NAMALWA (cell line): ENCODE results near the gene TDRD12.
"Not testable (repeated sequence)": the region's sequence is repeated elsewhere in the genome, so short reads cannot be mapped to it uniquely, and the experiment has no call there.

Experiments used
- DNase-seq: peaks from one replicate; pipeline ENCODE4 v3.0.0-alpha.2; 2015; ENCODE audit warnings: low spot score

The TDRD12 gene

DNA sequence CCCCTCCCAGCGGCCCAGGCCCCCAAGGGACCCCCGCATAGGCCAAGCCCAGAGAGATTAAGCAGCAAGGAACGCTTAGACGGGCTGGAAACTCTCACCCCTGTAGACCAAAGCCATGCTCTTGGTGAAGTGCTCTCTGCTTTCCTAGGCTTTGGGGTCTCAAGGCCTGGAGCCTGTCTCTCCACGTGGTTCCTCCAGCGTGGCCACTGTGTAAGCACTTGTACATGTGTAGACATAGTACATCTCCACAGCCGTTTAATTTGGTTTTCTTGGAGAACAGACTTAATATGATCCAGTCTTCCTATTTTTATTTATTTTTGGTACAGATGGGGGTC is 26.9 kb upstream of the TDRD12 start:
- DNase-seq, result no peak

DNA sequence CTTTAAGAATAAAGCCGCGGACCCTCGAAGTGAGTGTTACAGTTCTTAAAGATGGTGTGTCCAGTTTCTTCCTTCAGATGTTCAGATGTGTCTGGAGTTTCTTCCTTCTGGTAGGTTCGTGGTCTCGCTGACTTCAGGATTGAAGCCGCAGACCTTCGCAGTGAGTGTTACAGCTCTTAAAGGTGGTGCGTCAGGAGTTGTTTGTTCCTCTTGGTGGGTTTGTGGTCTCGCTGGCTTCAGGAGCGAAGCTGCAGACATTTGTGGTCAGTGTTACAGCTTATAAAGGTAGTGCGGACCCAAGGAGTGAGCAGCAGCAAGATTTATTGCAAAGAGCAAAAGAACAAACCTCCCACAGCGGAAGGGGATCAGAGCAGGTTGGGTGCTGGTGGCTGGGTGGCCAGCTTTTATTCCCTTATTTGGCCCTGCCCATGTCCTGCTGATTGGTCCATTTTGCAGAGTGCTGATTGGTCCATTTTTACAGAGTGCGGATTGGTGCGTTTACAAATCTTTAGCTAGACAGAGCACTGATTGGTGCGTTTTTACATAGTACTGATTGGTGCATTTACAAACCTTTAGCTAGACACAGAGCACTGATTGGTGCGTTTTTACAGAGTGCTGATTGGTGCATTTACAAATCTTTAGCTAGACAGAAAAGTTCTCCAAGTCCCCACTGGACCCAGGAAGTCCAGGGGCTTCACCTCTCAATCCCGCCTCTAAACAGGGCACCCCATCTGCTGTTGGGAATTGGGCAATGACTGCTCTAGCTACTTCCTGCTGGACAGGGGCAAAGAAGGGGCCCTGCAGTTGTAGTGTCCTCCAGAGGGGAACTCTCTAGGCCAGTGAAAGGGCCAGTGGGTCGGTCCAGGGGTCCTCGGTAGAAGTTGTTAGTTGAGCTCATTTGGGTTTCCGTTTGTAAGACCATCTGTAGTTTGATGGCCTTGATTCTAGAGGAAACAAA is 26.1 kb upstream of the TDRD12 start:
- DNase-seq, result peak; percentile 41

DNA sequence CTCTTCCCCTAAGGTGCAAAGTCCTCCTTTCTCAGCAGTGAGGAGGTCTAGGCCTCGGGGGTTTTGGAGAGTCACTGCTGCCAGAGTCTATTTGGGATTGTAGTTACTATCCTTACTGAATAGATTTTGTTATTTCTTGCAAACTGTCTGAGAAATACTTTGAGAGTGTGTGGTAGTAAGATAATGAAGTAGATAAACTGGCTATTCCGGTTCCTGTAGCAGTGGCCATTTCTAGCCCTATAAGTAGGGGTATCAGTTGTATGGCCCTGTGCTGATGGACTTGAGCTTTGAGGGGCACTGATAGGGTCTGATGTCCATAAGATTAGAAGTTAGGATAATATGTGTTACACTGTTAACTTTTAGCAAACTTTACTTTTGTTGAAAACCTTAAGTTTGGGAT is 25.3 kb upstream of the TDRD12 start:
- not testable (repeated sequence) for DNase-seq

DNA sequence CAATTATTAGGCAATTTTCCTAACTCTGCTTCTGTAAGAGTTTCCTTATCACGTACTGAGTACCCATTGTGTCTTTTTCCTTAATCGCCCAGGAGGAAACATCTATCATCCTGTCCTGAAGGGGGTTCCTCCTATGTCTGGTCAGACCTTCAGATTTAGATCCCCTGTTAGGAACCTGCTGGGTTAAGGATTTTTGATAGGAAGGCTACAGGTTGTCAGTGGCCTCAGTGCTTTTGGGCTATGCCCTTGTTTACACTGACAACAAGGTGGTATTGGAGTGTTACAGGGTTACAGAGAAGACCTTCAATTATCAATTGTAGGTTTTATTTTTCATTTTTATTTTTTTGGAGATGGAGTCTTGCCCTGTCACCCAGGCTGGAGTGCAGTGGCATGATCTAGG is 24.7 kb upstream of the TDRD12 start:
- not testable (repeated sequence) for DNase-seq

DNA sequence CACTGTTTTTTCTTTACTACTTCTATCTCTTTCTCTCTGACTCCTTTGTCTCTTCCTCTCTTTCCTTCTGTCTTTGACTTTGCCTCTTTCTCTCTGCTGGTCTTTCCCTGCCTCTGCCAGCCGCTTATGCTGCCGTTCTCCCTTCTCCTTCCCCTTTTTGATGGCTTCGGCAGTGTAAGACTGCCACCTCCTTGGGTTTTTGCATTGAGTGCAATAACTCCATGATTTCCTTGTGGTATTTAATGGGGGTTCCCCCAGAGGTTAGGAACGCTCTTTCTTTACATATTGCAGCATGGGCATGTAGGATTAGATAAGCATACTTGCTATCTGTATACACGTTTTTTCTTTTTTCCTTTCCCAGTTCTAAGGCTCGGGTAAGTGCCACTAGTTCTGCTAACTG is 24.1 kb upstream of the TDRD12 start:
- DNase-seq, result not testable (repeated sequence)

DNA sequence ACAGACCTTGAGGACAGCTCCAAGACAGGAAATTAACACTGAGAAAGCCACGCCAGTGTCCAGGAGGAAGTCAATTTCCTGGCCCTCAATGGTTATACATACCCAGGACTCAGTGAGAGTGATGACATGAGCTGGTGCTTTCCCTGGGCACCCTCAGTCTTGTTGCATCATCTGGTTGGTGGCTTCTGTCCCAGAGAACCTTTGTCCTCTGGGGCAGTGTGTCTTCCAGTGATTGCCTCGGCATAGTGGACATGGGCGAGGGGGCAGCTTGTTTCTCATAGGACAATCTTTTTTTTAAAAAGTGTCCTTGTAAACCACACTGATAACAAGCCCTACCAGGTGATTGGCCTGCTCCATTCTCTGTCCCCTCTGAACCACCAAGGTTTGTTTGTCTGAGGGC is 22.8 kb upstream of the TDRD12 start:
- DNase-seq, result not testable (repeated sequence)

DNA sequence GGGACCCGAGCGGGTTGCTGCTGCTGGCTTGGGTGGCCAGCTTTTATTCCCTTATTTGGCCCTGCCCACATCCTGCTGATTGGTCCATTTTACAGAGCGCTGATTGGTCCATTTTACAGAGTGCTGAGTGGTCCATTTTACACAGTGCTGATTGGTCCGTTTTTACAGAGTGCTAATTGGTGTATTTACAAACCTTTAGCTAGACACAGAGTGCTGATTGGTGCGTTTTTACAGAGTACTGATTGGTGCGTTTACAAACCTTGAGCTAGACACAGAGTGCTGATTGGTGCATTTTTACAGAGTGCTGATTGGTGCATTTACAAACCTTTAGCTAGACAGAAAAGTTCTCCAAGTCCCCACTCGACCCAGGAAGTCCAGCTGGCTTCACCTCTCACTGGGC is 19.4 kb upstream of the TDRD12 start:
- DNase-seq, result peak; percentile 20

DNA sequence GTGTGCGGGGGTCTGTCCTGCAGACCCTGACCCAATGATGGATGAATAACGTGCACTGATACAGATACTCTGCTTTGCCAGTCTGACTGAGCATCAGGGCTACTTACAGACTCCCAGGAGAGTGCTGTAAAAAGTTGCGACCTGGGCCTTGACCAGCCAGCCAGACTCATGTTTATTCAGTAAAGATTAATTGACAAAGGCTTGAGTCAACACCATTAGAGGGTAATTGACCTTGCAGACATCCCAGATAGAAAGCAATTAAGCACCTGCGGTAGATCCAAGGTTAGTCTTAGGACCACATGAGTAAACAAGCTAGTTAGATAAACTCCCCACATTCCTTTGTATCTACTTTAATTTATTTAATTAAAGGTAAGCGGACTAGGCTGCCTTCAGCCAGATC is 17.6 kb upstream of the TDRD12 start:
- DNase-seq, result no peak

DNA sequence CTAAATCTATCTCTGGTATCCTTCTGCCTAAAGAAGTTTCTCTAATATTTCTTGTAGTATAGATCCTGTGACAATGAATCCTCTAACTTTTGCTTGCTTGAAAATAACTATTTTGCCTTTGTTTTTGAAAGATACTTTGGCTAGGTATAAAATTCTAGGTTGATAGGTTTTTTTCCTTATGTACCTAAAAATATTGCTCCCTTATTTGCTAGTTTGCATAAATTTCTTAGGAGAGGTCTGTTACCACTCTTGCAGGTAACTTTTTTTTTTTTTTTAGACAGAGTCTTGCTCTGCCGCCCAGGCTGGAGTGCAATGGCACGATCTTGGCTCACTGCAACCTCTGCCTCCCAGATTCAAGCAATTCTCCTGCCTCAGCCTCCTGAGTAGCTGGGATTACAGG is 15.6 kb upstream of the TDRD12 start:
- DNase-seq, result not testable (repeated sequence)

DNA sequence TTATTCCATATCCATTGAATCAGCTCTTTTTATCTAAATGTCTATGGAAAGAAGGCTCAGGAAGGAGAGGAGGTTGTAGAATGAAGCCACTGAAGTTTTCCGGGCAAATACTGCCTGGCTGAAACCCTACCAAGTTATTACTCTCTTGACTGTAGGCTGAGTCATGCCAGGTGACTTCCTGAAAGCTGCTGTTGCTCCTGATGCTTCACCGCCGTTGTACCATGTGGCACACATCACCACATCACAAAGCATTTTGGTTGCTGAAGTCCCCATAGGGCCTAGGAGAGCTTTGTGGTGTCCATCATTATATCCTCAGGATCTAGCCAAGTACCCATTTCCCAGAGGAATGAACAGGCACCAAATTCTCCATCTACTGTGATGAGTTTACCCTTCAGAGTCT is 11.1 kb upstream of the TDRD12 start:
- DNase-seq, result no peak

DNA sequence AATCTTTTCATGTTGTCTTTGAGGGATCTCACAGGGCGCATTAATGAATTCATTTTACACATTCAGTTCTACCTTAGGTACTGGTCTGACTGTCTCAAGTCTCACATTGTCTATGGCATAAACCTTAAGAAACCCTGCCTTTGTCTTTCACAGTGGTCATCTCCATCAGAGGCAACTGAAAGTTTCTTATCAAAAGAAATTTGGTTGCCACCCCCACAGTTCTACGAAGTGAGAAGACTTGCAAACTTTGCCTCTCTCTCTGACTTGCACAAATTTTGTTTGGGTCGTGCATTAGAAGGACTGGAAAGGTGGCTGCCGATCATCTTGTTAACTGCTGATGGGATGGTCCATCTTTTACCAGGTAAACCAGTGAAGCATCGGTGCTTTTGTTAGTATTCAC is 10.5 kb upstream of the TDRD12 start:
- DNase-seq, result no peak

DNA sequence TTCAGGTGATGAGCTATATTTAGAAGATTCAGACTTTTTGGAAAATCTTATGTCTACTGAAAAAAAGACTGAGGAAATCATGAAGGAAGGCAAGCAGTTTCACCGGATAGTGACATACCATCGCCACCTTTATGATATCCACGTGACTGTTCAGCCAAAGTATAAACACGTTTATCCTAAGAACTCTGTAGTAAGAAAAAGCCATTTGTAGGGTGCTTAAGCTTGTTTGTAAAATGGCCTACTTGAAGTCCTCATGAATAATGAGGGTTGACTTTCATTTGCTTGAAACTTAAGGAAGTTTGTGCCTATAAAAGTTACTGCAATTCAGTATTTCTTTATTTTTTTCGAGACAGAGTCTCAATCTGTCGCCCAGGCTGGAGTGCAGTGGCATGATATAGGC is 7.8 kb upstream of the TDRD12 start:
- no peak for DNase-seq

DNA sequence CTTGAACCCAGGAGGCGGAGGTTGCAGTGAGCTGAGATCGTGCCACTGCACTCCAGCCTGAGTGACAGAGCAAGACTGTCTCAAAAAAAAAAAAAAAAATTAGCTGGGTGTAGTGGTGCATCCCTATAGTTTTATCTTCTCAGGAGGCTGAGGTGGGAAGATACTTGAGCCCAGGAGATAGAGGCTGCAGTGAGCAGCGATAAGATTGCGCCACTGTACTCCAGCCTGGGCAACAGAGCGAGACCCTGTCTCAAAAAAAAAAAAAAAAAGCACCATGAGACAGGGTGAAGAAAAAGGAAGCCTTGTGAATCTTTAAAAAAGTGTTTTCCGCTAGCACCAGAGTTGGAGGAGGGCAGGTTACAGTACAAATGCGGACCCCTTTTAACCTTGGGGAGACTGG is 3.4 kb upstream of the TDRD12 start:
- not testable (repeated sequence) for DNase-seq

DNA sequence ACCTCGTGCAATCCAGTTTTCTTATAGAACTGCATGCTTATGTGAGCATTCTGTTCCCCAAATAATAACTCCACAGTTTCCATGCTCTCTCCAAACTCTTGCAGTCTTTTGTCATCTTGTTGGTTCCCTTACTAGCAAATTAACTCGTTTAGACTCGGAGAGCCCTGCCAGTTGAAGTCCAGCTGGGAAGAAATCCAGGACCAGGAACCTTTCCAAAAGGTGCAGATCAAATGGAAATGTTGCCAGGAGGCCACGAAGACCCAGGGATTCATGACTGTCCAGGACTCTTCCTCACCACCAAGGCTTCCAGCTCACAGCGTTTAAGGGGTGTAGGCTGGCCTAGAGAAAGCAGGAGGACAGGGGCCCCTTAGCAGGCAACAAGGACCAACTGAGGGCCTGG is 2.1 kb upstream of the TDRD12 start:
- no peak for DNase-seq

DNA sequence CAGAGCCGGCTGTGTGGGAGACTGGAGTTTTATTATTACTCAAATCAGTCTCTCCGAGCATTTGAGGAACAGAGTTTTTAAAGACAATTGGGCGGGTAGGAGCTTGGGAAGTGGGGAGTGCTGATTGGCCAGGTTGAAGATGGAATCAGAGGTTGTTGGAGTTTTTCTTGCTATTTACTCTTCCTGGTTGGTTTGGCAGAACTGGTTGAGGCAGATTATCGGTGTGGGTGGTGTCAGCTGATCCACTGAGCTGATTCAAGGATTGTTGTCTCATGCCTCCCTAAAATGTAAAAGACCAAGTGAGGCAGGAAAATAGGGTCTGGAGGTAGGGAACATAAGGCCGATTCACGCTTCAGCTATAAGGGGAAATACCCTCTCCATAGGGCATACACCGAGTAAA is 1.3 kb upstream of the TDRD12 start:
- DNase-seq, result no peak

DNA sequence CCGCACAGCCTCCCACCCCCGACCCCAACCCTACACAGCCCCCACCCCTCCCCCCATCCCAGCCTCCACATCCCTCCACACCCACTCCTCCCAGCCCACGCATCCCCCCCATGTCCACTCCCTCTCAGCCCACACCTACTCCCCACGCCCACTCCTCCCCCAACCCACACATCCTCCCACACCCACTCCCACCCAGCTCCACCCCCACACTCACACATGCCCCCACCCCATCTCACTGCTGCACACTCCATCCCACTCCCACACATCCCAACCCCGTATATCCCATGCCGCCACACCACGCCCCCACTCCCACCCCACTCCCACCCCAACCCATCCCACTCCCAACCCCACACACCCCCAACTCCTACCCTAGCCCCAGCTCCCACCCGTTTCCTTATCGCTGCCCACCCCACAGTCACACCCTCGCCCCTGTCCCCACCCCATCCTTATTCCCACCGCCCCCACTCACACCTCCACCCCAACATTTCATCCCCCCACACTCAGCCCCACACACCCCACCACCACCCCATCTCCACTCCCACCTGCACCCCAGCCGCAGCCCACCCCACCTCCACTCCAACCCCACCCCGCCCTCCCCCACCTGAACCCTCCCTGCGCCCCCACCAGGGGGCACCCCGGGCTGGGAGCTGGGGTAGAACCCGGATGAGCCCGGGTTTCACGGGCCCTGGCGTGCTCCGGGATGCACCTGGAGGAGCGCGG is 809 bp downstream of the TDRD12 start:
- no peak for DNase-seq

DNA sequence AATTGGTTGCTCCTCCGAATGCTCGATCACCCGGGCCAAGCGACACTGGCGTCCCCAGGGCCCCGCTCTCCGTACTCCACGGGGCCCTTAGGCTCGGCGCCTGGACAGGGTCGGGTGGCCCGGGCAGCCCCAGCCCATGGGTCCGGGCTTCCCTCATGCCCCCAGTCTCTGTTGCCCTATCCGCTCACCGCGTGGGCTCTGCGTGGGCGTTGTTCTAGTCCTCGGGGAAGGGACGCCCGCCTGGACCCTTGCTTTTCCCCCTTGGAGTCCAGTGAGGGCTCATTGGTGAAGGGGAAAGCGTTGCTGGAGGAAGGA is 1.3 kb downstream of the TDRD12 start:
- no peak for DNase-seq

DNA sequence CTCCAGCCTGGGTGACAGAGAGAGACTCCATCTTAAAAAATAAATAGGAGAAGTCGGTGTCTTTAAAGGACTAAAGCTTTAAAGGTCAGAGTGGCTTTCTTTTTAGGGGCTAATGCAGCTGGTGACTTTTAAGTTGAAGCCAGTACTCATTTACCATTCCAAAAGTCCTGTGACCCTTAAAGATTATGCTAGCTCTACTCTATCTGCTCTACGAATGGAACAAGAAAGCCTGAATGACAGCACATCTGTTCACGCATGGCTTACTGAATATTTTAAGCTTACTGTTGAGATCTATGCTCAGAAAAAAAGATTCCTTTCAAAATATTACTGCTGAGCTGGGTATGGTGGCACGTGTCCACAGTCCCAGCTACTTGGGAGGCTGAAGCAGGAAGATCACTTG is 16.4 kb downstream of the TDRD12 start:
- DNase-seq, result no peak

DNA sequence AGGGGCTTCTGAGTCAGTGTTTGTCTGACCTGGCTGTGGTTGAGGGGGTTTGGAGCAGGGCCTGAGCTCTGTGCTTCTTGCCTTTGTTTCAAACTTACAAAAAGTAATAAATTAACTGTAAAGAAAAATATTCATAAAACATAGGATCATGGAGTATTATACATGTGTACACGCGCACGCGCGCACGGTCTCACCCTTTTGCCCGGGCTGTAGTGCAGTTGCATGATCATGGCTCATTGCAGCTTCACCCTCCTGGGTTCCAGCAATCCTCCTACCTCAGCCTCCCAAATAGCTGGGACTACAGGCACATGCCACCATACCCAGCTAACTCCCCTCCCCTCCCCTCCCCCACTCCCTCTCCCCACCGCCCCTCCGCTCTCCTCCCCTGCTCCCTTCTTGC is 23.5 kb downstream of the TDRD12 start:
- no peak for DNase-seq

DNA sequence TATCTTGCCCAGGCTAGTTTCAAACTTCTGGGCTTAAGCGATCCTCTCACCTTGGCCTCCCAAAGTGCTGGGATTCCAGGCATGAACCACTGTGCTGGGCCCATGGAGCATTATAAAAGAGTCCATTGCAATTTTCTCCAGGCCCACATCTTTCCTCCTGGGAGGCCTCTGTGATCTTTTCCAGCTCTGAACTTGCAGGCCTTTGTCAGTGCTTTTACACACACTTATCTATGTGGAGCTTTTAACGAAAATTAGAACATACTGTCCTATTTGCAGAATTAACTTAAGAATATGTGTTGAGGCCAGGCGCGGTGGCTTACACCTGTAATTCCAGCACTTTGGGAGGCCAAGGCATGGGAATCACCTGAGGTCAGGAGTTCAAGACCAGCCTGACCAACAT is 23.9 kb downstream of the TDRD12 start:
- no peak for DNase-seq

DNA sequence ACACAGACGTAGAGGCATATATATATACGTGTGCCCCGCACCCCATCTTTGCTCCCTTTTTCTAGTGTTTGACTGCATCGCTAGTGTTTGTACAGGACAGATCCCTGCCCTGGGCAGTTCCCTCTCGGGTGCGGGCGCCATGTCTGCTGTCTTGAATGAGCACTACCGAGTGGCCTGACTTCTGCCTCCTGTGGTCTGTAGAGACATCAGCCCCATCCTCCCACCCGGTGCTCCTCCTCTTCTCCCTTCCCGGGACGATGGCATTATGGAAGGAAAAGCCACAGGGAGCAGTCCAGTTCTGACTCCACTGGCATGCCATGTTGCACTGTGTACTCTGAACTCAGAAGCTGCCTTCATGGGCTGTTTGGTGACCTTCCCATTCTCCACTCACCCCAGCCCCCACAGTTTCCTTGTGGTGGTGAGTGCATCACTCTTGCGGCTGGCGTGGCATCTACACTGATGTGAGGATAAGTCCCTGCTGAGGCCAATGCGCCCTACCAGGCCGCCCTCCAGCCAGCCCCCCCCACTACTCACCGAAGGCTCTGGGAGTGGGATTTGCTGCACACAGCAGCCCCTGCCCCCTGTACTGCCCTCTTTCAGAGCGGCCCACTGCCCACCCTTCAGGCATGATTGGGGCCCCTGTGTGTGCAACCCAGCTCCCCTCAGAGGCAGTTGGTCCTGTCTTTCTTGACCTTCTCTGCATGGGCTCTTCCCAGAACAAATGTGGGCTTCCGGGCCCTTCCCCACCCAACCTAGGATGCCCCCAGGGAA is 25.2 kb downstream of the TDRD12 start:
- DNase-seq, result no peak

DNA sequence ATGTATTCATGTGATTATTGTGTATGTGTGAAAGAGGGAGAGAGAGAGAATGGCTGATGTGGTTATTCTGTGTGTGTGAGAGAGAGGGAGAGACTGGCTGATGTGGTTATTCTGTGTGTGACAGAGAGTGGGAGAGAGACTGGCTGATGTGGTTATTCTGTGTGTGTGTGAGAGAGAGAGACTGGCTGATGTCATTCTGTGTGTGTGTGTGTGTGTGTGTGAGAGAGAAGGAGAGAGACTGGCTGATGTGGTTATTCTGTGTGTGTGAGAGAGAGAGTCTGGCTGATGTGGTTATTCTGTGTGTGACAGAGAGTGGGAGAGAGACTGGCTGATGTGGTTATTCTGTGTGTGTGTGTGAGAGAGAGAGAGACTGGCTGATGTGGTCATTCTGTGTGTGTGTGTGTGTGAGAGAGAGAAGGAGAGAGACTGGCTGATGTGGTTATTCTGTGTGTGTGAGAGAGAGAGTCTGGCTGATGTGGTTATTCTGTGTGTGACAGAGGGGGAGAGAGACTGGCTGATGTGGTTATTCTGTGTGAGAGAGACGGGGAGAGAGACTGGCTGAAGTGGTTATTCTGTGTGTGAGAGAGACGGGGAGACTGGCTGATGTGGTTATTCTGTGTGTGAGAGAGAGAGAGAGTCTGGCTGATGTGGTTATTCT is 26.2 kb downstream of the TDRD12 start:
- not testable (repeated sequence) for DNase-seq
